Measurements from ENCODE around the gene PRR5L.

Gene PRR5L

GRCh38 chr11:36380296-36381014, 84.4 kb downstream of the PRR5L start:
- DNase-seq = no peak

- DNase-seq = no peak
Observed at GRCh38 chr11:36381015-36381360, 84.9 kb downstream of the PRR5L start.

DNA sequence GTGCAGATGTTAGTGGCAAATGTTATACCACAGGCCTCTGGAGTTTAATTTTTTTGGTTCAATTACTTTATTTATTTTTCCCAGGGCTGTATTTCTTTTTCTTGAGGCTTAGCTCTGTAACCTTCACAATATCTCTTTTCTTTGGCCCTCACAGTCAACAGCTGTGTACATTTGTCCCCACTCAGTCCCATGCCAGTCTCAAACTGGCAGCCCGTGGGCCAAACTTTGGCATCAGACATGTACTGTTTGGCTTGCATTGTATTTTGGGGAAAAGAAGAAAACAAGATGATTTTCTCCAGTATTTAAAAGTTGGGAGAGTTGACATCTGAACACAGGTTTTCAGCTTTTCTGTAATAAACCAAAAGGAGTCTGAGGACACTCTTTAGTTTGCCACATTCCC, 87.1 kb downstream of the PRR5L start:
- peak in 1 of 2 donors; percentile 37 for DNase-seq

DNA sequence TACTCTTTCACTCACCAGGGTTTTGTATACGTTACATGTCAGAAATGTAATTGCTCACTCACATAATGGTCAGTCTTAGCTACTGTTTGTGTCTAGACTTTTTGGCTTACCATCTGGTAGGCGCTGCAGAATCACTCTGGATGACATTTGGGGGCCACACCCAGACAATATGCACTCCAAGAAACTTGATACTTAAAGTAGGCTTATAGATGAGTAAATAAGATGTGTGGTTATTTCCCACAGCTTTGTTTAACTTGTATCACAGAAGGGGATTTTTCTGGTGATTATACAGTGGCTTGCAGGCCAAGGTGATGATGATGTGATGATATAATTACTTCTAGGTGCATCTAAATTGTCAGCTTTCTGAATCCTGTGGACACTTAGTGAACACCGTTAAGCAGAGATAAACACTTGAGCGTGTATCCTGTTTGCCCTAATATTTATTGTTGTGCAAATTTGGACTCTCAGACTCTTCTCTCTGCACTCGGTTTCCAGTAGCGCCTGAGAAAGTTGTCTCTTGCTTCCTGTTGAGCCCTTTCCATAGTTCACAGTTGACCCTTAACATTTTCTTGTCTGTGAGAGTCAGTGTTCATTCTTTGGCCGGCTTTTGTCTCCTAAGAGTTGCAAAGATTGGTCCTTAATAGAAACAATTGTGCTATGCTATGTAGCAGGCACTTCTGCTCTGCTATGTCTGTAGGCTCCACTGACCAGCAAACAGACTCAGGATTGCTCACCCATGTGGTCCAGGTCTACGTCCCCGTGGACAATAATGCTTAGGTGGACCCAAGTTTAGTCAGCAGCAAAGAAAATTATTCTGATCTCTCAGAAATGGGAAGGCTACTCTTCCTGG, 89.3 kb downstream of the PRR5L start:
- DNase-seq = no peak

GRCh38 chr11:36386411-36386810, 90.3 kb downstream of the PRR5L start:
- no peak for DNase-seq

GRCh38 chr11:36388071-36388470, 92.0 kb downstream of the PRR5L start:
- DNase-seq = no peak

- no peak for DNase-seq
Observed at GRCh38 chr11:36388951-36389350, 92.9 kb downstream of the PRR5L start.

GRCh38 chr11:36389811-36390210, 93.7 kb downstream of the PRR5L start:
- DNase-seq = no peak

GRCh38 chr11:36390963-36391471, 94.9 kb downstream of the PRR5L start:
- DNase-seq = no peak

DNA sequence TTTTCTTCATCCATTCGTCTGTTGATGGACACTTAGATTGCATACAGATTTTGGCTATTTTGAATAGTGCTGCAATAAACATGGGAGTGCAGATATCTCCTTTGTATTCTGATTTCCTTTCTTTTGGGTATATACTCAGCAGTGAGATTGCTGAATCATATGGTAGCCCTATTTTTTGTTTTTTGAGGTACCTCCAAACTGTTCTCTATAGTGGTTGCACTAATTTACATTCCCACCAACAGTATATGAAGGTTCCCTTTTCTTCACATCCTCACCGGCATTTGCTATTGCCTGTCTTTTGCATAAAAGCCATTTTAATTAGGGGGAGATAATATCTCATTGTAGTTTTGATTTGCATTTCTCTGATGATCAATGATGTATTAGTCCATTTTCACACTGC, 96.1 kb downstream of the PRR5L start:
- DNase-seq = no peak

- no peak for DNase-seq
Observed at GRCh38 chr11:36394056-36394455, 98.0 kb downstream of the PRR5L start.

GRCh38 chr11:36394926-36395325, 98.8 kb downstream of the PRR5L start:
- no peak for DNase-seq

GRCh38 chr11:36395978-36396736, 100.1 kb downstream of the PRR5L start:
- no peak for DNase-seq

DNA sequence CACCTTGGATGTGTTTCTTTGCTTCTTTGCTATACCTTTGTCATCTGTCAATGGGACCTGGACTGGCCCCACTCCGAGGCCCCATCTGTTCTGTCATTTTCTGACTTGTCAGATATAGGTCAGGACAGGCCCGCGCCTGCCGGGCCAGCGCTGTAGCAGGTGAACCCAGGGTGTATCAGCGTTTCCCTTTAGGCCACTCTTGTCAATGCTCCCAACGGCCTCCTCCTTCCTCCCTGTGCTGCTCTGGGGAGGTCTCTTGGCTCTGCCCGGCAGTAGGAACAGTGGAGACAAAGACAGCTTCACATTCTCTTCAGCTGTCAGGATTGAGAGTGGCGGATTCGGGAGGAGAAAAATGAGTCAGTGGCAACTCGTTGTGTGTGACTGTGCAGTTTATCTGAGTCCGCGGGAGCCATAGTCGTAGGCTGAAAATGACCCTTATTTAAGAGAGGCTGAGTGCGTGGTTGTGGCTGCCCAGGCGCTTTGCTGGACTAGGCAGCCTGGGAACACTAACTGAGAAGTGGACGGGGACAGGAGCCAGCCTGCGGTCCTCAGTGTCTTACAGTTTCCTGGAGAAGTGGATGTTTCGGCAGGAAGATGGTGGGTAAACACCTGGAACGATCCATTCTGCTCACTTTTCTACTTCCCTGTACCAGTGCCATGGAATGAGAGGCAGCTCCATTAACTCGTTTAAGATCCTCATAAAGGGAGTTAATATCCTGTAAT, 102.3 kb downstream of the PRR5L start:
- DNase-seq = peak; percentile 49 to 73

DNA sequence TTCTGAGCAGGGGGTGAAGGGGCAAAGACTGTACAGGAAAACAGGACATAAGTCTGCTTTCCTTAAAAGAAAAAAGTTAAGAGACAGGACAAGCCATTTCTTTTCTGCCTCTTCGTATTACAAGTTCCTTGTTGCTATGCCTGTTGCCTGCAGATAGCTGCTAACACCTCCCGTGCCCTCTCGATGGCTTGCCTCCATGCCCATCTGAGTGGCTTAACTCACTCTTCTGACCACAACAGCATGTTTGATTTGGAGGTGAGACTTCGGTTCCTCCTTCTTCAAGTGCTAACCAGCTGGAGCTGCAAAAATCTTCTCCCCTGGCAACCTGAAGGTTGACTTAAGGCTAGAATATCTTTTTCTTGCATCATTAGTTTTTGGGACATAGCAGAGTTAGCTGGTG, 103.1 kb downstream of the PRR5L start:
- no peak for DNase-seq

GRCh38 chr11:36399745-36400144, 103.7 kb downstream of the PRR5L start:
- no peak for DNase-seq

- no peak for DNase-seq
Observed at GRCh38 chr11:36400766-36401455, 104.8 kb downstream of the PRR5L start.

- DNase-seq = no peak
Observed at GRCh38 chr11:36402568-36403170, 106.6 kb downstream of the PRR5L start.

DNA sequence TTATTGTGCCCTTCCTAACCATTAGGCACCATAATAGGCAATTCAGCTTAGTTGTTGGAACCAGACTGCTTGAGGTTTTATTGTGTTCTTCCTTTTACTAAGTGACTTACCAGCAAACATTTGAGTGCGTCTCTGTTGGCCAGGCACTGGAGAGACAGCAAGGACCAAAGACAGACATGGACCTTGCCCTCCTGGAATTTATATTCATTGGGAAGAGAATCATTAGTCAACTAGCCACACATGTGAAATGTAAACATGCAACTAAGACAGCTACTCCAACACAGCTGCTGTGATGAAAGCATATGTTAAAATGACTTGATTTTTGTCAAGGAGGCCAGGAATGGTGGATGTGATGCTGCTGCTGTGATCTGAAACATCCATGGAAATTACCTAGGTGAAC, 107.6 kb downstream of the PRR5L start:
- DNase-seq = no peak

- no peak for DNase-seq
Observed at GRCh38 chr11:36404831-36405230, 108.7 kb downstream of the PRR5L start.

- DNase-seq = no peak
Observed at GRCh38 chr11:36405585-36406367, 109.7 kb downstream of the PRR5L start.

All from hippocampal formation (tissue), 2 donors.